K562 (cell line): ENCODE data around the gene ZGLP1. TPM values are rescaled to one million over a fixed set of nuclear protein-coding genes. Genes with fewer than 3 reads are reported as not detected.

Experiments
- AFF1 ChIP-seq, 2 experiments: fragments of 450-650 bp; IDR thresholded peaks; 2 replicates each; pipeline ENCODE4 v1.6.1; 2018; ENCODE audit warnings: mild to moderate bottlenecking in 2 of 2, low read depth in 1 of 2; ENCODE audit not compliant: partially characterized antibody in 2 of 2
- BCOR ChIP-seq: fragments of 450-650 bp; IDR thresholded peaks from 2 replicates; pipeline ENCODE4 v1.6.1; 2016
- ELK1 ChIP-seq: sonication (generic); formaldehyde crosslinking; IDR thresholded peaks from 2 replicates; pipeline ENCODE4 v1.8.1; 2022; ENCODE audit warnings: missing genetic modification reagents
- L3MBTL2 ChIP-seq: fragments of 450-650 bp; IDR thresholded peaks from 2 replicates; pipeline ENCODE4 v1.6.1; 2016; ENCODE audit warnings: mild to moderate bottlenecking, moderate library complexity
- MAZ ChIP-seq, 2 experiments: fragments of 450-650 bp in 1 of 2; sonication (generic) in 1 of 2; formaldehyde crosslinking; IDR thresholded peaks in 1 of 2; conservative IDR thresholded peaks in 1 of 2; 2 replicates each; pipeline versions ENCODE4 v1.4.0 to v1.5.0; 2020; ENCODE audit warnings: mild to moderate bottlenecking in 1 of 2, missing genetic modification reagents in 1 of 2
- RBM22 ChIP-seq: fragments of 200-400 bp; formaldehyde crosslinking; IDR thresholded peaks from 2 replicates; pipeline ENCODE4 v1.6.1; 2018; ENCODE audit warnings: low read length, low read depth; ENCODE audit not compliant: poor library complexity, severe bottlenecking
- REST ChIP-seq, 2 experiments: fragments of 450-650 bp; formaldehyde crosslinking in 1 of 2; IDR thresholded peaks; 2 replicates each; pipeline versions ENCODE4 v1.4.0 to v1.6.1; 2014 to 2020; ENCODE audit warnings: mild to moderate bottlenecking in 2 of 2, borderline replicate concordance in 1 of 2, low read depth in 1 of 2
- RUNX1 ChIP-seq: sonication (generic); IDR thresholded peaks from 2 replicates; pipeline ENCODE4 v1.6.1; 2016; ENCODE audit warnings: antibody characterized with exemption, low read depth
- SUPT5H ChIP-seq: fragments of 450-650 bp; IDR thresholded peaks from 2 replicates; pipeline ENCODE4 v1.6.1; 2016
- TGIF2 ChIP-seq: sonication (generic); formaldehyde crosslinking; IDR thresholded peaks from 2 replicates; pipeline ENCODE4 v1.8.1; 2022; ENCODE audit warnings: mild to moderate bottlenecking, missing genetic modification reagents, moderate library complexity
- ZNF644 ChIP-seq: fragments of 200-800 bp; sonication (Bioruptor generic); IDR thresholded peaks from 2 replicates; pipeline ENCODE4 v1.6.1; 2016; ENCODE audit warnings: low read depth, missing genetic modification characterization, missing compliant biosample characterization
- polyA plus RNA-seq, 8 experiments: library from polyadenylated mRNA; depleted of rRNA in 4 of 8; stranded (reverse) in 5 of 8; unstranded in 3 of 8; fragments of >200 nt; fragmentation: Nextera tagmentation in 2 of 8; fragmentation: Illumina TruSeq in 1 of 8; extraction: Ambion mirVana in 2 of 8; extraction: Trizol in 1 of 8; gene quantifications; 2 replicates each; pipeline versions ENCODE4 v1.2.1 to v1.2.3, GENCODE V29; 2011 to 2014; ENCODE audit warnings: inconsistent platforms in 1 of 8, missing spikeins in 1 of 8
- total RNA-seq, 7 experiments: library from RNA; depleted of rRNA in 6 of 7; stranded (reverse); fragments of >200 nt in 6 of 7; fragmentation: Illumina TruSeq in 2 of 7; extraction: Trizol in 2 of 7; gene quantifications; 2 replicates each; pipeline versions ENCODE4 v1.2.1 to v1.2.3, GENCODE V29; 2011 to 2021; ENCODE audit warnings: low replicate concordance in 1 of 7

Gene ZGLP1
- total and polyA plus RNA-seq, 9 of the 15 experiments (the other 6 are each of a cell fraction or from before 2014, with no cell fraction given), result 0.24 to 4.5 (median 2.2) TPM

- TF ChIP-seq REST (IDR thresholded peaks at IDR 0.05; ENCODE audit: borderline replicate concordance), result 0 out of 2 replicates have a peak, but pooled peaks have one; percentile 26
- TF ChIP-seq REST (CRISPR knock-in tag; IDR thresholded peaks at IDR 0.05; ENCODE audit: low read depth), result no peak
- TF ChIP-seq RUNX1, result no peak
- TF ChIP-seq TGIF2 (CRISPR knock-in tag), result no peak
- TF ChIP-seq L3MBTL2, result no peak
- TF ChIP-seq MAZ (CRISPR knock-in tag; conservative IDR thresholded peaks at IDR 0.05 in 1 of 2, IDR thresholded peaks at IDR 0.05 in 1 of 2), result peak; percentile 86 to 93
- TF ChIP-seq SUPT5H, result peak; percentile 75
- TF ChIP-seq ZNF644, result no peak
- TF ChIP-seq RBM22, result peak; percentile 27
- TF ChIP-seq AFF1 (IDR thresholded peaks at IDR 0.05; ENCODE audit: low read depth in 1 of 2, partially characterized antibody in 2 of 2), result no peak
- no peak for TF ChIP-seq ELK1 (CRISPR knock-in tag)
- no peak for TF ChIP-seq BCOR
Observed at GRCh38 chr19:10289836-10290356, 19.7 kb downstream of the ZGLP1 start, which contains the start of gene ICAM5 (continued).
